Endothelial cell of umbilical vein (primary cell): ENCODE data around the gene HYDIN.

Experiments
- EZH2 ChIP-seq: IDR thresholded peaks from 2 replicates; pipeline ENCODE4 v1.6.1; 2012; ENCODE audit warnings: borderline replicate concordance, low read depth, mild to moderate bottlenecking, moderate library complexity, low read length, inconsistent platforms; ENCODE audit not compliant: severe bottlenecking
- FOS ChIP-seq: IDR thresholded peaks from 2 replicates; pipeline ENCODE4 v1.6.1; 2011; ENCODE audit warnings: mild to moderate bottlenecking, low read length, moderate library complexity, borderline replicate concordance; ENCODE audit not compliant: insufficient read depth
- GATA2 ChIP-seq: IDR thresholded peaks from 2 replicates; pipeline ENCODE4 v1.7.0; 2011; ENCODE audit warnings: low read depth, mild to moderate bottlenecking, moderate library complexity, mixed read lengths, low read length; ENCODE audit not compliant: insufficient read length, insufficient read depth
- MAX ChIP-seq: IDR thresholded peaks from 2 replicates; pipeline ENCODE4 v1.6.1; 2011; ENCODE audit not compliant: insufficient read depth, insufficient read length
- MYC ChIP-seq: IDR thresholded peaks from one replicate; pipeline ENCODE4 v1.6.1; 2011; ENCODE audit warnings: mild to moderate bottlenecking, low read depth, low read length
- POLR2A ChIP-seq: IDR thresholded peaks from 2 replicates; pipeline ENCODE4 v1.6.1; 2012; ENCODE audit warnings: low read depth, mild to moderate bottlenecking, control low read depth, low read length
- POLR2AphosphoS5 ChIP-seq: IDR thresholded peaks from 2 replicates; pipeline ENCODE4 v1.6.1; 2012; ENCODE audit warnings: low read depth, mild to moderate bottlenecking, control low read depth, low read length, moderate library complexity; ENCODE audit not compliant: insufficient read depth
- TF ChIP-seq, protein P1 (sequence below), 2 donors: IDR thresholded peaks; 1 replicate in 1 of 2; 2 replicates in 1 of 2; pipeline ENCODE4 v1.5.1; 2011; ENCODE audit warnings: low read length in 2 of 2, mild to moderate bottlenecking in 2 of 2, moderate library complexity in 2 of 2, control low read depth in 1 of 2, inconsistent platforms in 1 of 2, low read depth in 1 of 2; ENCODE audit not compliant: insufficient read depth in 1 of 2; ENCODE audit errors: extremely low read depth in 1 of 2

- TF ChIP-seq POLR2AphosphoS5 (no peak), POLR2A (no peak), EZH2 (no peak), MYC (no peak), MAX (no peak), GATA2 (no peak), FOS (no peak)
- TF ChIP-seq, protein P1, sequence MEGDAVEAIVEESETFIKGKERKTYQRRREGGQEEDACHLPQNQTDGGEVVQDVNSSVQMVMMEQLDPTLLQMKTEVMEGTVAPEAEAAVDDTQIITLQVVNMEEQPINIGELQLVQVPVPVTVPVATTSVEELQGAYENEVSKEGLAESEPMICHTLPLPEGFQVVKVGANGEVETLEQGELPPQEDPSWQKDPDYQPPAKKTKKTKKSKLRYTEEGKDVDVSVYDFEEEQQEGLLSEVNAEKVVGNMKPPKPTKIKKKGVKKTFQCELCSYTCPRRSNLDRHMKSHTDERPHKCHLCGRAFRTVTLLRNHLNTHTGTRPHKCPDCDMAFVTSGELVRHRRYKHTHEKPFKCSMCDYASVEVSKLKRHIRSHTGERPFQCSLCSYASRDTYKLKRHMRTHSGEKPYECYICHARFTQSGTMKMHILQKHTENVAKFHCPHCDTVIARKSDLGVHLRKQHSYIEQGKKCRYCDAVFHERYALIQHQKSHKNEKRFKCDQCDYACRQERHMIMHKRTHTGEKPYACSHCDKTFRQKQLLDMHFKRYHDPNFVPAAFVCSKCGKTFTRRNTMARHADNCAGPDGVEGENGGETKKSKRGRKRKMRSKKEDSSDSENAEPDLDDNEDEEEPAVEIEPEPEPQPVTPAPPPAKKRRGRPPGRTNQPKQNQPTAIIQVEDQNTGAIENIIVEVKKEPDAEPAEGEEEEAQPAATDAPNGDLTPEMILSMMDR (IDR thresholded peaks at IDR 0.05; ENCODE audit: extremely low read depth in 1 of 2, insufficient read depth in 1 of 2, low read depth in 1 of 2, low read length in 2 of 2) = no peak
Observed at GRCh38 chr16:70775399-70775798, 455.1 kb downstream of the HYDIN start.
